Upper lobe of left lung (tissue), 4 donors: ENCODE results near the gene ZNF18.

Experiments used
- CTCF ChIP-seq, 6 experiments: fragments of 450-650 bp in 4 of 6; fragments of 200-600 bp in 2 of 6; sonication (generic) in 2 of 6; IDR thresholded peaks; one replicate each; pipeline ENCODE4 v1.5.1; 2016 to 2019; ENCODE audit warnings: antibody characterized with exemption in 6 of 6
- EP300 ChIP-seq, 4 donors: sonication (generic); formaldehyde crosslinking; IDR thresholded peaks; one replicate each; pipeline ENCODE4 v1.5.1; 2017; ENCODE audit warnings: antibody characterized with exemption in 4 of 4, control low read depth in 2 of 4

- peak in 5 of 6 experiments; percentile 6 to 43 (median 25) for TF ChIP-seq CTCF (IDR thresholded peaks at IDR 0.05)
- no peak for TF ChIP-seq EP300 (IDR thresholded peaks at IDR 0.05)
Measured at GRCh38 chr17:11997147-11997971, at the start of gene ZNF18.
